Hypothalamus (tissue), 51 donors: ENCODE data around the gene SPON1.
"Not testable (repeated sequence)": the region's sequence is repeated elsewhere in the genome, so short reads cannot be mapped to it uniquely, and the experiment has no call there.

Source experiments
- DNase-seq, 51 donors: peaks; one replicate each; lab custom pipeline; 2025; lab: John Stamatoyannopoulos, UW

SPON1 gene

DNA sequence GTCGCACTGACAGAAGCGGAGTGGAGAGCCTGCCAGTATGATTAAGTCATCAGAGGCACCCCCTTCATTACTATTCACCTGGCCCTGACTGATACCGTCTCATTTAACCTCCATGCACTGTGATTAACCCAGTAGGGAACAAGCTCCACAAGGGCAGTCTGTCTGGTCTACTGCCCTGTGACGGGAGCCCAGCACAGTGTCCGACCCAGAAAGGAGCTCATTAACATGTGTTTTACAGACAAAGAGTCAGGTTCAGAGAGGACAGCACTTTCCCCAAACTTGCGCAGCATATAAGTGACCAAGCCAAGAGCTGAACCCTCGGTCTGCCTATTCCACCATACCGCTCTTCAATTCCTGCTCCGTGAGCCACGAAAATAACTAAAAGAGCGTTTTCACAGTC is 266.9 kb downstream of the SPON1 start:
- DNase-seq, result peak in 1 of 51 donors; percentile 11

DNA sequence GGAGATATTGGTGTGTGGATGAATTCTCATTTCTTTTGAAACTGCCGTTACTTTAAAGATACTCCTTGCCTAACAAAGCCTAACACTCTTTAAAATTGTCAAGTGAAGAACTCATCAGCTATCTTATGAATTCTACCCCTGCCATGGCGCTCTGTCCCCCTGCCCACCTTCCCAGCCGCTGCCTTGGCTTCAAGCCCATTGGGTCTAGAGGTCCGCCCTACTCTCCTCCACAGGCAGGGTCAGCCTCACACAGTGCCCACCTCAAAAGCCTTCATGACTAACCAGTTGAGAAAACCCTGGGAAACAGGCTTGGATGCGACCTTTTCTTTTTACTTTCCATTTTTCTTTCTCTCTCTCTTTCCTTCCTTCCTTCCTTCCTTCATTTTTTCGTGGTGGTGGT is 267.9 kb downstream of the SPON1 start:
- no peak for DNase-seq

DNA sequence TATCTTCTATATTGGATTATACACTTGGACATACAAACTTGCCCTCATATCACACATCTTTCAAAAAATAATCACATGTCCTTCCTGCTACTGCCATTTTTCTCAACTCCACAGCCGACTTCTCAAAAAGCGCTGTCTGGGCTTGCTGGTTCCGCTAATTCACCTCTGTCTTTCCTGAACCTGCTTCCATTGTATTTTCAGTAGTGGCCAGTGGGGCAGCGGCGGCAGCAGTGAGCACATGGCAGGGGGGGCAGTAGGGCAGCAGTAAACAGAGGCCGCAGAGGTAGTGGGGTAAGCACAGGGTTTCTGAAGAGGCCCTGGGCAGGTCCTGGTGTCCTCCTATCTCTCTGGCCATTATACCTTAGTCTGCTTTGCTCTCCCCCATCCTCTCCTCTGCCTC is 270.1 kb downstream of the SPON1 start:
- DNase-seq, result no peak

DNA sequence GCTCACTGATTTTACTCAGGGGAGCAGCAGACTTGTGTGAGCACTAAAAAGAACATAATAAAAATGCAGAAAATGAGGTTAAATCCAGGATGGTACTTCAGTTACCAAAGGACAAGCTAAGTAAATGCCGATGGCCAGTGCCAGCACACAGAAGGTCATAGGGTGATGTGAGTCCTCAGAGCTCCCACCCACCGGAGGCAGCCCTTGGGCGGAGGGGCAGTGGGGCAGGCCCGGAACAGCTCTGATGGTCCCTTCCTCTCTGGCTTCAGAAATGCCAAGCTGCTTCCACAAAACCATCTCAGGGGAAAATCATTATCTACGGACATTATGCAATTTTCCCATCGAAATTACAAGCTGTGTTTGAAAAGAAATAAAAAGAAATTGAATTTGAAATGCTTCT is 271.9 kb downstream of the SPON1 start:
- no peak for DNase-seq

DNA sequence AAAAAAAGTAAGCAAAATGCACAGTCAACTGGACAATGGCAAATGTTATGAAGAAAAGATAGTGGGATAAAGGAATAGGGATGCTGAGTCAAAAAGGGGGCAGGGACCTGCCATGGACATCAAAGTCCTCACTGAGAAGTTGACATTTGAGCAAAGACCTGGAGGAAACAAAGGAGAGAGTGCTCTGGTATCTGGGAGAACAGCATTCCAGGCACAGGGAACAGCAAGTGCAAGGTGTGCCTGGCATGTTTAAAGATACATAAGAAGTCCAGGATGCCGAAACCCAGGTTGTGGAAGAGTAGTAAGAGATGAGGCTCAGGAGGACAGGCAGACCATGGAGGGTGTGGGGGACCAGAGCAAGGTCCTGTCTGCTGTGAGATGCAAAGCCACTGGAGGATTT is 273.2 kb downstream of the SPON1 start:
- no peak for DNase-seq

DNA sequence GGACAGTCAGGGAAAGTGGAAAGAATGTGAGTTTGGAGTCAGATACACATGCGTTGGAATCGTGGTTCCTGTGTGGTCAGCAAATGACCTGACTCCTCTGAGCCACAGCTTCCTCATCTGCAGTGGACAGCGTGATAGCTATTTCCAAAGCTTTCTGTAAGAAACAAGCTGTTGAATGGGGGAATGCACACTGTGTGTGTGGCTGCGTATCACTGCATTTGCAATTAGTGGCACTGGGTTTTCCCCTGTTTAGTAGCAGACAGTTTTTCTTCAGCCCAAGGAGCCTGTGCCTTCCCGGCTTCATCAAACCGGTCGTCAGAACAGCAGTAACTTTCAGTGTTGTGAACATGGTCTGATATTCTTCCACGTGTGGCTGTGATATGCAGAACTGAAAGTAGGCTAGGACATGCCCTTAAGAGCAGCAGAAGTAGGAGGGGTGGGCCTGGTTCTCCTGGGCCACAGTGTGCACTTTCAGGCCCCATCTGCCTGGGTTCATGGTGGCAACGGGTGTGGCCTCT is 275.0 kb downstream of the SPON1 start:
- peak in 15 of 51 donors; percentile 12 to 53 (median 37) for DNase-seq

DNA sequence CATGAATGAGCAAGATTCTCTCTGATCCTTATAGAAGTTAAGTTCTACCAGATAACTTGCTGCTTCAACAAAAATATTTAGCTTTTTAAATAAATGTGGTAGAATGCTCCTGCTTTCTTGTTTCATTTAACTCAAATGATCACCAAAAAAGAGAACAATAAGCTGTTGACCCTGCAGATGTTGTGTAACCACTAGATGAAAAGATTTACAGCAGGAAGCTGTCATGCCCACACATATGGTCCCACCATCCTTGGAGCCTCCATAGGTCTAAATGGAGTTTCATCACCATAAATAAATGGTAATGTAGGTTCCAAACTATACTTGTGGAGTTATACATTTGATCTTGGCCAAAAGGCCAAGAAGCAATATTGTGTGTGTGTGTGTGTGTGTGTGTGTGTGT is 277.7 kb downstream of the SPON1 start:
- DNase-seq, result no peak

DNA sequence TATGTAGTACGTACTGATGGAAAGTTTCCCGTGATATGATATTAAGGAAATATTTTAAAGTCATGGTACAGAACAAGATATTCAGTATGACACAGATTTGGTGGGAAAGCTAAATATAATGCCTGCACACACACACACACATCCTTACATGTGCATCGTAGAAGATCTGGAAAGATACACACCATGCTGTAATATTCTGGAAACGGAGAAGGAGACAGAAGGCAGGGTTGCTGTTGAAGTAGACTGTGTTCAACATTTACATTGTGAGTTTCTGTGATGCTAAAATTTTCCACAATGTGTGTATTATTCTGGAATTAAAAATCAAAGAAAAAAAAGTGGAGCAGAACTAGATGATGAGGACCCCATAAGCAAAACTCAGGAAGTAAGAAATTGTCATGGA is 278.4 kb downstream of the SPON1 start:
- no peak for DNase-seq

DNA sequence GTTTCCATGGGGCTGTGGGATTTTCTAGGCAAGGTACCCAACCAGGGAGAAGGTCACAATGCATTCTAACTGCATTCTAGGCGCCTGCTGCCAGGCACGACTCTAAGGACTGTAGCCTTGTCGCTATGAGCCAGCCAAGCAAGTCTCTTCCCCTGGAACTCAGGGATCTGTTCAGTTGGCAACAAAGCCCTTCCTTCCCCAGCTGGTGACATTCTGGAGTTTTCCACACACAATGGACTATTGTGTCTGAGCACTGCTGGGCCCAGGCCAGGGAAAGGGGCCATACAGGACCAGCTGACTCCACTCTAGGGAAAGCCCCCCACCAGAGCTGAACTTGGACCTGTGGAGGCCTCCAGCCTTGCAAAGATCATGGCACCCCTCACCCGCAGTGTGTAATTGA is 279.7 kb downstream of the SPON1 start:
- peak in 29 of 51 donors; percentile 18 to 81 (median 41) for DNase-seq

DNA sequence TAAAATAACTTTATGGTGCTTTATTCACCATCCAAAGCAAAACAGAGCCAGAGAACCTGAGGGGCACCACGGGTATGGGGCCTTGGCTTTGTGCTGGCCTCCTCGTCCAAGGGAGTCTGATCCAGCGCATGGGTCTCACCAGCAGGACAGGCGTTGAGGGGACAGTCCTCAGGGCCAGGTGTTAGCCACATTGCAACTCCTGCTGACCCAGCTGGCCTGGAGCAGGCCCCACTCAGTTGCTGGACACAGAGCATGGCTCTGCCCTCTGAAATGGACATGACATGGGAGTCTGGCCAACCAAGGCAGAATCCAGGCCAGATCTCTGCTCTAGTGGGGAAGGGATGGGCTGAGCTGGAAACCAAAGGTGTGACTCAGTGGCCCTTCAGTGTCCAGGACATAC is 280.2 kb downstream of the SPON1 start:
- no peak for DNase-seq

DNA sequence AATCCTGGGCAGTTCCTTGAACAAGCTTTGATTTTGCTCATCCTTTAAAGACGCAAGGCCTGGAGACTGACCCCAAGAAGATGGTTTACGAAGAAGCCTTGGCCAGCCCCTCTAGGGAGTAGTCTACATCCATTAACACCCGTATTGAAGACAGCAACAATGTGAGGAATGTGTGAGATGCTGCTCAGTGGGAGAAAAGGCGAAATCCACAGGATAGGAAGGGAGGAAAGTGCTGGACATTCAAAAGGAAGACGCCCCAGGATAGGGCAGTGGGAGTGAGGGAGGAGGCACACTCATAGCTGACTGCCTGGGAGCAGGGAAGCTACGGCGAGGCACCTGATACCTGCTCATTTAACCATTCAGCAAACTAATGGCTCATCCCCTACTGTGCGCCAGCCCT is 282.4 kb downstream of the SPON1 start:
- no peak for DNase-seq

DNA sequence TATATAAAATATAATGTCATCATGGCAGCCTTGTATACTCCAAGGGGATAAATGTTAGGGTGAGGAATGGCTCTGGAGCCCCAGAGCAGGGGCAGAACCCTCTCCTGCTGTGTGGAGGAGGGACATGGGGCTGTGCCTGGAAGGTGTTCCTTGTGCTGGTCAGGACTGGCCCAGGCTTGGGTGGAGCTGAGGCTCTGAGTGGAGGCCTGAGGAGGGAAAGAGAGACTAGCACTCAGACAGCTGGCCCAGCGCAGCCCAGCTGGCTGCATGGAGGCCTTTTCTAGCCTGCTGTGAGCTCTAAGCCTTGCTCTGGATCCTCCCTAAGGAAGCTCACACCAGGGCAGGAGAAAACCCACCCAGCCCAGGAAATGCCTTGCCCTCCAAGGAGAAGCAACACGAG is 282.9 kb downstream of the SPON1 start:
- no peak for DNase-seq

DNA sequence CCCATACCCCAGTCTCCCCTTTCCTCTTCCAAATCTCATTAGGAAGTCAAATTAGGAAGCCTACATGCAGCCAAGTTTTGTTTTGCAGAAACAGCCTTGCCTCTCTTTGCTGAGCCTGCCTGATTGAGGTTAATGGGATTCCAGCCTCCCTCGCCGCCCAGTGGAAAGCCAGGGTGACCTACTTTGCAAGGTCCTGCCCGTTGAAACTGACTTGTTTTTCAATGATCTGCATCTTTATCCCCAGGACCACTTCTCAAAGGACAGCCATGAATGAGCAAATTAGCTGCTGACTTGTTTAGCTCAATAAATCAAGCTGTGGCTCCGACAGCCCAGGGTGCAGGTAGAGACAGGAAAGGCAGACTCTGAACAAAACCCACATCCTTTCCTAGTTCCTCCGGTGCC is 286.1 kb downstream of the SPON1 start:
- DNase-seq, result peak in 38 of 51 donors; percentile 11 to 84 (median 50)

DNA sequence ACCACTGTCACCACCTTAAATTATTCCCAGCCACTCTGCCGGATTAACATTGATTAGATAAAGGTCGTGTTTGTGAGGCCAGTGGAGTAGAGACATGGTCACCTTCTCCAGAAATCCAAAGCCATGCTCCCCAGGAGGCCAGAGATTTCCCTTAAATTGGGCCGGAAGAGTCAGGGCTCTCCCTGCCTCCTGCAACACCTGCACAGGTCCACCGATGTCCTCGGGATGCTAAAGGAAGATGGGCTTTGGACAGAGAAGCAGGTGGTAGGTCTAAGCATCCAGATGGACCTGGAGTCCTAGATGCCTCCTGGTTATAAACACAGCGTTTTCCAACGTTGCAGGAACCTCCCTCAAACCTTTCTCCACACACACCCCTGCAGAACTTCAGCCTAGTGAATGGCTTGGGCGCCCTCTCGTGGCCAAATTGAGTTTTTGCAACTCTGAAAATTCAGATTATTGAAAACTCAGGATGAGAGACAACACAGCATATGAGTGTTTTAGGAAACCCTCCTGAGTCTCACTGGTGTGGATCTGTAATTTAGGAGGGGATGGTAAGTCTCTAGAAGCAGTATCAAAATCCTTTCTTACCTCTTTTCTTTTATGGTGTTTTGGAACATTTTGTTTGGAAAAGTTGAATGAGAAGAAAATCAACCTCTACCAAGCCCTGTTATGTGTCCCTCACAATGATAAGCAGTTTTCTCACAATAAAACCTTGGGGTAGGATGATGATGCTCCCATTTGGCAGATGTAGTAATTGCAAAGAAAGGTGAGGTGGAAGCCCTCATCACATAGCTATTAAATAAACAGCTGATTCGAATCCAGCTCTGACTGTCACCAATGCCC is 286.8 kb downstream of the SPON1 start:
- DNase-seq, result peak in 39 of 51 donors; percentile 19 to 76 (median 49)

DNA sequence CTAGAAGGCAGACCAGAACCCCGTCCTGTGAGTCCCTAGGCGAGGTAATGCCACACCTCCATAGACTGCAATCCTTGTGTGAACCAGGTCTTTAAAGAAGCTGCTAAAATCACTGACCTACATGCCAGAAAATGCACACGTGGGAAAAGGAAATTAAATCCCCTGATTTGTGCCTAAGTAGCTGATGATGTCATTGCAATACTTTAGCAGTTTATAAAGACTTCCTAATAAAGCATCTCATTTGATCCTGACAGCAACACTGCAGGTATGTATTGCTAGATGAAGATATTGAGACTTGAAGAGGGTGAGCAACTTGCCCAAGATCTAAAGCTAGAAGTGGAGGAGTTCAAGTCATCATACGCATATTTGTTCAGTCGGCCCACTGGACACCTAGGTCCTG is 289.2 kb downstream of the SPON1 start:
- no peak for DNase-seq

DNA sequence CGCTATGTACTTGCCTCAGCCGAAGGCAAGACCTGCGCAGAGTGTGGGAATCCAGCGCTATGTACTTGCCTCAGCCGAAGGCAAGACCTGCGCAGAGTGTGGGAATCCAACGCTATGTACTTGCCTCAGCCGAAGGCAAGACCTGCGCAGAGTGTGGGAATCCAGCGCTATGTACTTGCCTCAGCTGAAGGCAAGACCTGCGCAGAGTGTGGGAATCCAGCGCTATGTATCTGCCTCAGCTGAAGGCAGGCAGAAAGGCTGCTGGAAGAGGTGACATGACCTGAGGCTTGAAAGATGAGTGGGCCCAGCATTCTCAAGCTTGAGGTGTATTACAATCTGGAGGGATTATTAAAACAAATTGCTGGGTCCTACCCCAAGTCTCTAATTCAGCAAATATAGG is 290.0 kb downstream of the SPON1 start:
- not testable (repeated sequence) for DNase-seq

DNA sequence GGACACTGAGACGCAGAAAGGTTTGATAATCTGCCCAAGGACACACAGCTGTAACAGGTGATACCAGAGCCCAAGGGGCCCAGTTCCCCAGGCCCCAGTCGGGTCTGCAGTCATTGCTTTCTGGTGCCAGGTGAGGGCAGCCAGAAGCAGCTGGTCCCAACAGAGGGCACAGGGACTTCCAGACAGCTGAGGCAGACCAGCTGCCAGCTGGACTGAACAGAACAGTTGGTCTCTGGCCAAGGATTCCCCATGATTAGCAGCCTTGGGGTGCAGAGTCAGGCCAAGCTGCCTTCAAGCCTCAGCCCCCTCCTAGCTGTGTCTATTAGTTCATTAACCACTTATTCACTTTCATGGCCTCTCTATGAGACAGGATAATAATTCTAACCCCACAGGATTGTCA is 290.9 kb downstream of the SPON1 start:
- peak in 10 of 51 donors; percentile 6 to 33 (median 24) for DNase-seq

DNA sequence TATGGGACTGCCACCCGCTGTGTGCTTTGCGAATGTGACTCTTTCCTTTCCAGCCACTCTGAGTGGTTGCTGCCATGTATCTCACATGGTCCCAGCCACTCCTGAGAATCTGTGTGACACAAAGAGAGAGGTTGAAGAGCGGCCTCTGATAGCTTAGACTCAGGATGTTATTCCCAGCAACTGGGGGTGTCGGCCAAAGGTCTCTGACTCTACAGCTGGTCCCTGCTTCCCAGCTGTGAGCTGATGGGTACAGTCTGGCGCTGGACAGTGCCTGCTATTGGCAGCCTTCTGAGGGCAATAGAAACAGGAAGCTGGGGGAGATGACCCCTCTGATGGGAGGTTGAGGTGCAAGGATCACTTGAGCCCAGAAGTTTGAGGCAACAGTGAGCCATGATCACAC is 291.3 kb downstream of the SPON1 start:
- no peak for DNase-seq

DNA sequence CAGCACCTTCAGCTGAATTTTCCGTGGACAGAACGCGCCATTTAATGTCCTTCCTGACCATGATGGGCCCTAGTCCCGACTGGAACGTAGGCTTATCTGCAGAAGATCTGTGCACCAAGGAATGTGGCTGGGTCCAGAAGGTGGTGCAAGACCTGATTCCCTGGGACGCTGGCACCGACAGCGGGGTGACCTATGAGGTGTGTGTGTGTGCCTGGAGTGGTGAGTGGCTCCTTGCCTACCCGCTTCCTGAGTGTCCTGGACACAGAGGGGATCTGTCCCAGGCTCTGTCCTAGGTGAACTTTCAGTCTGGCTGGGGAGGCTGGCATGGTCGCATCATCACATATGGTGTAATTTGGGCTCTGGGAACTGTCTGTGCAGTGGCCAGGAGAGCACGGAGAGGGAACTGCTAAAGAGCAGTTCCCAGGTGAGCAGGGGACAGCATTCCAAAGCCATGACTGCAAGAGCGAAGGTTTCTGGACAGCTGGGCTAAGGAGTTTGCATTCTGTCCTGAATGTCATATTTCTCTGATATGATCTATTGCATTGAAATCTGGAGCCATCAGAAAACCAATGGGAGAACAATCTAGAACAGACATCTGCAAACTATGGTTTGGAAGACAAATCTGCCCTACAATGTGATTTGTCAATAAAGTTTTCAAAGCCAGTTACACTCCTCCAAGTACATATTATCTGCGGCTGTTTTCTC is 292.2 kb downstream of the SPON1 start:
- no peak for DNase-seq

DNA sequence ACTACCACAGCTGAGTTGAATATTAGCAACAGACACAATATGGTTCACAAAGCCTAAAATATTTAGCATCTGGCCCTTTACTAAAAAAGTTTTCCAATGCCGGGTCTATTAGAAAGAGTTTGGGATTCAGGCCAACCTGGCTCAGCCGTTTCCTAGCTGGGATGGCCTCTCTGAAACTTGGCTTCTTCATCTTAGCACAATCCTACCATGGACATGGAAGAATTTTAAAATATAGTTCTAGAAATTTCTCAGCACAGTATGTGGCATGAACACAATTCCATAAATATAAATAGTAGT is 292.7 kb downstream of the SPON1 start:
- no peak for DNase-seq

DNA sequence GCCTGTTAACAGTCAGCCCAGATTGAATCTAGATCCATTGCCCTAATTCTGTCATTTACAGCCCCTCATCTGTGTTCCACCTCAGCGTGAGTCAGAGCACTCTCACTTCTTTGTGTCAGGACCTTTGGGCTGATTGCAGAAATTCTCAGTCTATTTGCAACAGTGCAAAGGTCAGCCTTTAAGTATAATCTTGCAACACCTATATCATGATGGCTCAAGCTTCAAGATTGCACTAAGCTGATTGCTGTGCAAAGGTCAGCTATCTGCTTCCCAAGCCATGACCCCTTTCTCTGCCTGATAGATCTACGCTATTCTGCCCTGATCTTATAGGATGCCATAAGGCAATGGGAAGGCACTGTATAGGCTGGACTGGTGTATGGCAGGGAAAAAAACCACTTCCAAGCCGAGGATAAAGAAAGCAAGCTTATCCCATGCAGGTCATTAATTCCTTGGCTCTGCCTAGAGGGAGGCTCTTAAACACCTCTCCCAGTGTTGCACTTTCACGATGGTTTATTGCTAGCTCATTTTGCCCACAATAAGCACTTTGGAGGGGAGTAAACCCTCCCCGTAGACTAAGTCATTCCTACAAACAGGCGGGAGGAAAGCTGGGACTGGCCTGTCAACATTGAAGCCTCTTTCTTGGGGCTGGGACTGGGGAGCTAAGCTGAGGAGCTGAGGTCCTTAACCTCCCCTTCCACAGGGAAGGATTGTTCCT is 295.9 kb downstream of the SPON1 start:
- no peak for DNase-seq
